HT-29 (cell line): ENCODE results near the gene EXOC4. TPM values are rescaled to one million over a fixed set of nuclear protein-coding genes. Genes with fewer than 3 reads are reported as not detected.
"Not testable (repeated sequence)": the region's sequence is repeated elsewhere in the genome, so short reads cannot be mapped to it uniquely, and the experiment has no call there.

Source experiments
- DNase-seq: peaks from one replicate; pipeline ENCODE4 v3.0.0-alpha.2; 2015; ENCODE audit warnings: low spot score
- total RNA-seq: library from RNA; depleted of rRNA; stranded (reverse); fragments of >200 nt; shearing (Covaris generic); gene quantifications from 2 replicates; pipeline ENCODE4 v1.2.3, GENCODE V29; 2014

The EXOC4 gene
- total RNA-seq, 1 experiment from 2014 or later, result 59.8 TPM

DNA sequence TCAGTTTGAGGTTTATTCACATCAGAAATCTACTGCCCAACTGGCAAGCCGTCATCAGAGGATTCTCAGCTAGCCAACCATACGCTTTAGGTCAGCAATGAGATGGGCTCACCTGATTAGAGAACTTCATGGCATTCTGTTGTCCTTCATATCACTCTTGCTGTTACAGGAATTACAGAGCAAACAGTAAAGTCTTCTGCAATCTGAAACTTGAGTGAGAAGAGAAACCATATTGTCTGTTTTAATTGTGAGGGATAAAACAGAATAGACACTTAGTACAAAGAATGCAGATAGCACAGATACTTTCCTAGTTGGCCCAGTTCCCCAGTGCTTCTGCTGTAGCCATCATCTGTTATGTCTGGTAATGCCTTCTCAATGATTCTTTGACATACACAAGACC lies 366.6 kb downstream of the EXOC4 start:
- no peak for DNase-seq

GRCh38 chr7:133623721-133624120 lies 370.8 kb downstream of the EXOC4 start:
- no peak for DNase-seq

GRCh38 chr7:133625046-133625445 lies 372.2 kb downstream of the EXOC4 start:
- DNase-seq, result no peak

DNA sequence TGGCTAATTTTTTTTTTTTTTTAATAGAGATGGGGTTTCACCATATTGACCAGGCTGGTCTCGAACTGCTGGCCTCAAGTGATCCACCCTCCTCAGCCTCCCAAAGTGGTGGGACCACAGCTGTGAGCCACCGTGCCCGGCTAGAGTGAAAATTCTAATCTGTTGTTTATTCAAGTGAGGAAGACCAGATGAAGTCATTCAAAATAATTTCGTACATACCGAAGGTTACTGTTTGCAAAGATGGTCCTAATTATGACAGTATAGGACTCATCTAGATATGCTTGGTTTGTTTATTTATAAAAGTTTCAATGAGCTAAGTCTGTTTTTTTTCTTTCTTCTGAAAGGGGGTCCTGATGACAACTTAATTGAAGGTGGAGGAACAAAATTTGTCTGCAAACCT lies 376.8 kb downstream of the EXOC4 start:
- no peak for DNase-seq

DNA sequence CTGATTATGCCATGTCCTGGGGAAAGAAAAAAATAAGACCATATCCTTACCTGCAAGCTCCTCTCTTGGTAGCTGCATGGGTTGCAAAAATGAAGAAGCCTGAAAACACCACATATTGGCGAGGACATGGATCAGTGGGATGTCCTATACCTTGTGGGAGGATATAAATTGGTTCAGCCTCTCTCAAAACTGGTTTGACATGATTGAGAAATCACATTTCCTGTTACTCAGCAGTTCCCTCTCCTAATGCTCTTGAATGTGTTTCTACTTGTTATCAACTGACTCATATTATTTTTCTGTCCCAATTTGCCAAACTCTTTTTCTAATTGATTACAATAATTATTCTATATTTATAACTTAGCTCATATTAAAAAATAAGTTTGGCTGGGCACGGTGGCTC lies 380.2 kb downstream of the EXOC4 start:
- DNase-seq, result peak; percentile 60

DNA sequence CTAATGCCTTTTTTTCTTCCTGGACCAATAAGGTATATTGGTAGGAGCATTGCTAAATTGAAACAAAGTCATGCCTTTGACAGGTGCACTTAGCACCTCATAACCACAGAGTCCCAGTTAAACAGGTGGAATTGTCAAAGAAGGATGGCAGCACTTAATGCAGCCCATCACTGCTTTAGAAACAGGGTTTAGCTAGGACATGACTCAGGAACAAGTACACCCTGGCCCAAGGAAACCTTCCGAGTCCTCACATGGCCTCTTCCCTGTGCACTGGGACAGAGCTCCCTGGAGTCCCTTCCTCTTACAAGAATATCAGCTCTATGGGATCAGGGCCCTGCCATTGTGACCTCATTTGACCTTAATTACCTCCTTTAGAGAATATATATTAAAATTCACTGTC lies 382.7 kb downstream of the EXOC4 start:
- no peak for DNase-seq

- DNase-seq, result no peak
These were observed 386.0 kb downstream of the EXOC4 start for GRCh38 chr7:133638857-133639256.

DNA sequence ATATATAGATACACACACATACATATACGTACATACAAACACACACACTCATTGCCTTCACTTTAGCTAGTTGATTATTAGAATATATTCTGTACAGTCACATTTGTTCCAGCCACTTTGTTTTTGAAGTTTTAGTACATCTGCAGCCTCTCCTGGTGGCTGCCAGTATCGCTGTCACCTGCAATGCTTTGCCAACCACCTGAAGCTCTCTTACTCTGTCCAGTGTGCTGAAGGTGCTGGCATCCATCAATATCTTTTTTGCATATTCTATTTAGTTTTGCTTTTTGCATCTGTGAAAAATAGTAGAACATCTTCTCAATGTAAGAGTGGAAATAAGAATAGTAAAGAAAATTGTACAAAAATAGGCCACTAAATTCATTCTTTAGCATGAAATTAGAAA lies 388.6 kb downstream of the EXOC4 start:
- peak; percentile 30 for DNase-seq

- DNase-seq, result no peak
These were observed 390.0 kb downstream of the EXOC4 start for GRCh38 chr7:133642907-133643306.

DNA sequence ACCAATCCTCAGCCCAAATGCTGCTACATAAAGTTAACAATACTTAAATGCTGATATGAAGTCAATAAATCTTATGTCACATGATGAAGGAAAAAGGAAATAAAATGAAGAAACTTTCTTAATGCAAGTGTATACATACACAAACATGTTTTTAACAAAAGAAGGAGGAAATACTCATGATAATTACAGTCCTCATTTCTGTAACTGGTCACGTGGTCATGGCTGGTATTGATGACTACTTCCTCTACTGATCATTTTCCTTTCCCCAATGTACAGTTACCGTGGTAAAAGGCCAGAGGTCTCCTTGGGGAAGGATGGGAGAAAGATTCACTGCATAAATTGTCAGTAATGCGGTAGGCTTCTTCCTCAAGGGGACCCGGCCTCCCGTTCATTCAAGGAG lies 390.8 kb downstream of the EXOC4 start:
- not testable (repeated sequence) for DNase-seq

- no peak for DNase-seq
These were observed 393.1 kb downstream of the EXOC4 start for GRCh38 chr7:133645884-133646391.

DNA sequence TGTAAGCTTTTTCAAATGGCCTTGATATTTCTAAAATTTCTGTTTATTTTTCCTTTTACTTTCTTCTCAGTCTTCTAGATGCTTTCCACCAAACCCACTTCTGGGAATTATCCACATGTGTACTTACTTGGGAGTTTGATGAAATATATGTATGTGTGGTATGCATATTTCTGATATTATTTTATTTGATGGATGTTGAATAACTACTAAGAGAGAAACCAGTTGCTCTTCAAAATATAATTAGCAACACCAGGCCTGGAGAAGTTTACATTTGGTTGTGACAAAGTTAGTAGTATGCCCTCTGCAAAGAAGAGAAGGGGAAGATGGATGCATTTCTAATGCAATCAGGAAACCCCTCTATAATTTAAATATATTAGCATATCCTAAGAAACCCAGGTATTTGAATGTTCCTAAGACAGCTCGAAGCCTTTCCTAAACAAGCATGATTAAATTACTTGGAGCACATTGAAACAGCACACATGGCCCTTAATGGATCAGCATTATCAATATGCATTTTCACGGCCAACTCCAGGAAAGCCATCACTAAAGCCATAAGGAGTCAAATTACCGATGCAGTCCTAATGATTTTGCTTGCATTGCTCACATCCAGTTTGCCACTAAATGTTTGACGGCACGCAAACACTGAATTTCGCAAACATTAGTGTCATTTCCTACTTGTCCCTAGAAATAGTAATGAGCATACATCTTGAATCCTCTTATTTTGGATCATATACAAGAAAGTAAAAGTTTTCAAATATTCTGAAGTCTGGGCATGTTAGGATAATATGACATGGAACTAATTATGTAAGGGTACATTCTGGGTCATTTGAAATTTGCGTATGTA lies 393.8 kb downstream of the EXOC4 start:
- no peak for DNase-seq

DNA sequence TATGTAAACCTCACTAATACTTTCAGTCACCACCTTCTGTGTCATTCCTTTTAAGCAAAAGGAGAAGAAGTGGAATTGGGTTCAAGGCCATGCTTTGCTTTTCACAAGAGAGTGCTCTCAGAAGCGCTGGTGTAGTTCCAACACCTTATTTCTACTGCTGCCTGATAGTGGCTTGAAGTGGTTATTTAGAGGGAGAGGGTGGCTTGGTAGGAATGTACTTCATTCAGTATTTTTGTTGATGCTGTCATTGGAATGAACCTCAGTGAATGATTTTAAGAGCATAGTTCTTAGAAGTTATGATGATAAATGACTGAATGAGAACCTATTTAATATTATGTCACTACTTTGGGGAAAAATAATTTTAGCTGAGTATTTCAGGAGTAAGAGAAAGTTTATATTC lies 396.7 kb downstream of the EXOC4 start:
- DNase-seq, result no peak

DNA sequence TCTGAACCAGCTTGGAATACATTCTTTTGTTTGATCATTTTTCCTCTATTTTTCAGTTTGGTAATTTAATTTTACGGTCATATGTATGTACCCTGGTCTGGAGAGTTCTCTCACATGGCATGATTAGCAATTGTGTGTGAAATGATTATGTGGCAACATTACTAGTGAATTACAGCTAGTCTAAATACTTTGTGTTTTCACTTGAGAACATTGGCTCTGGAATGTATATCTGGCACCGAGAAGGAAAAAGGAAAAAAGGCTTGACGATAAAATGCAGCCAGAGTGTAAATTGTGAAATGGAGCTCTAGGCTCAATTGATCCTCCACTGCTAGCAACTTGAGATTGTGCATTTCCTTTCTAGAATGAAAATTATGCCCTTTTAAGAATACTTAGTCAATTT lies 397.2 kb downstream of the EXOC4 start:
- DNase-seq, result no peak

DNA sequence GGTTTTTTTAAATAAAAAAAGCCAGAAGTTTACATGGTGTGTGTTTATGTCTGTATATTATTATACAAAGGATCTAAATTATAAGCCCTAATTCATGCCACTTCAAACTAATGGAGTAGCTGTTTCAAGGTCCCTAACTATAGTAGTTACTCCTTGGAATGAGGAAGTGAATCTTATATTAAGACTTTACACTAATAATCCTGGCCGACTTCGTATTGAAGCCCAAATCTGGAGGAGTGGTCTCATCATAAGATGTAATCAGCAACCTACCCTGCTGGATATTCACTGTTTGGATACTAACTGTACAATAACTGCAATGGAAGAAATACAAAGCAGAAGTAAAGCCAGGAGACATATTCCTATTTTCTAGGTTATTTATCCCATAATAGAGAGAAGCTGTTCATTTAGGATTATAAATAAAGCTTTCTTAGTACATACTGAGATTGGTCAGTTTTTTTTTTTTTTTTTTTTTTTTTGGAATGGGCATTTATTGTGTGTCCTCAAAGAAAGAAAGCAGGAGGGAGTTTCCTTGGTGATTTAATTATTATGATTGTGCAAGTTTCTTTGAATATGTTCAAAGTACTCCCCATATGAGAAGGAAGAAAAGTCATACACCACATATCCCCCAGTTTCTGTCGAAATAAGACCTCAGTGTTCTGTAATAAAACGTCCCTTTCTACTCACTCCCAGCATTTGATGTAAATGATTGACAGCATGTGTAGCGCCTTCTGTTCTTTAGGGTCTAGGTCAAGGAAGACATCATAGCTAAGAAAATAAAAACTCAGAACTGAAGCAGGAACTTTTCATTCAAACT lies 397.8 kb downstream of the EXOC4 start:
- no peak for DNase-seq

DNA sequence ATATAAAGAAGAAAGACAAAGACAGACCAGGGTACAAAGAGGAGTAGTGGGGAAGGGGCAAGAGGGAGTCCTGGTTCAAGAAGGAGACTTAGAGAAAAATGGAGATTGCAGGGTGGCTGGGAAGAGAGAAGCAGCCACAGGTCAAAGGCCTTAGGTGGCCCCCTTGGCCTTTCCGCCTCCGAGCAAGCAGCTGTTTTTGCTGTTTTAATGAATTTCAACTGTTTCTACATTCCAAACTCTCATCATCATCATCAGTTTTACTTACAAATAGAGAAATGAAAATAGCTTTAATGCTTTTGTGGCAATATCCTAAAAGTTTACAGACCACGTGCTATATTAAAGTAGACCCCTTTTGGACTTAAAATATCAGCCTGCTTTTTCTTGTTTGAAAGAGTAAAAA lies 399.7 kb downstream of the EXOC4 start:
- DNase-seq, result no peak

DNA sequence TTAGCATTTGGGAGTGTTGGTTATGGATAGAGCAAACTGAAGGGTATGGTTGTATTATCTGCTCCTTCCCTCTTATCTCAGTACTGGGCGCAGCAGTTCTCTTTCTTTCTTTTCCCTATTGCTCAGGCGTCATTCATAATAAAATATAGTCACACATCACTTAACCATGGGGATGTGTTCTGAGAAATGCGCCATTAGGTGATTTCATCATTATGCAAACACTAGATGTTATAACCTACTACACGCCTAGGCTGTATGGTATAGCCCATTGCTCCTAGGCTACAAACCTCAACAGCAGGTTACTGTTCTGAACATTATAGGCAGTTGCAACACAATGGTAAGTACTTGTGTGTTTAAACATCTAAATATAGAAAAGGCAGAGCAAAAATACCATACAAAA lies 401.7 kb downstream of the EXOC4 start:
- DNase-seq, result no peak

- DNase-seq, result no peak
These were observed 409.4 kb downstream of the EXOC4 start for GRCh38 chr7:133662276-133662675.

DNA sequence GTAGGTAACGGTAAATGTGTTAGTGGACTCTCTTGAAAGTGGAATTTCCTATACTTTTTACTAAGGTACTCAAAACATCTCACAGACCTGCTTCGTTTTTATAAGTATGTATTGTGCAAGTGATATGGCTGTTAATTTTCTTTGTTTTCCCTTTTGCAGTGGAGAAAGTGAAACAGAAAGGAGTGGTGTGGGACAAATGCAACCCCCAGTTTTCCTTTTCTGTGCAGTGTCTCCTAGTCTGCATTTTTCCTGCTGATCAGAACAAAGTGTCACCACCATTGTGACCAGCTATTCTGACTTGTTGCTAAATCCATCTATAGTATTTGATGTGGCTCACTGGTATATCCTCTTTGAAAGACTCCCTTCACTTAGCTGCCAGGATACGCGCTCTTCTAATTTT lies 410.0 kb downstream of the EXOC4 start:
- DNase-seq, result no peak

DNA sequence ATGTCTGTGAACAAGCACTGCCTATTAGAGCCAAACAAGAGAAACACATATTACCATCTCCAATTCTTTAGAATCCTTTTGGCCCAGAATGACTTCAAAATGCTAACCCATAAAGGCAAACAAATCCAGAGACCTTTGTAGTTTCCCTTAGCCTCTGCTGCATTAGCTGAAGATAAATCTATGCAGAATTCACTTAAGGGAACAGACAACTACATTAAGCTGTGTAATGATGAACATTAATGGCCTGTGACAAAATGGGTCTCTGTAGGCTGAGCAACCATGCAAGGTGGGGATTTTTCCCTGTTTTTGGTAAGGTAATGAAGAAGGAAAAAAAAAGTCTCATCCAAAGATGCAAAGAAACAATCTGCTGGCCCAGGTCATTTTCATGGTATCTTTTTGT lies 411.6 kb downstream of the EXOC4 start:
- no peak for DNase-seq

- DNase-seq, result no peak
These were observed 415.6 kb downstream of the EXOC4 start for GRCh38 chr7:133668296-133669060.

GRCh38 chr7:133669061-133669455 lies 416.2 kb downstream of the EXOC4 start:
- DNase-seq, result no peak
